ENCODE data around the gene LIN37.
"Not testable (repeated sequence)": the region's sequence is repeated elsewhere in the genome, so short reads cannot be mapped to it uniquely, and the experiment has no call there.

LIN37 gene

GRCh38 chr19:35792312-35792711 is 43.9 kb downstream of the LIN37 start:
- Histone ChIP-seq H3K9ac (ENCODE audit: low read depth, low read length) (no peak overlapping the region), H4K20me1 (ENCODE audit: insufficient read depth, low read length) (peaks cover 4% of the 10 kb centered on the region), H3K36me3 (ENCODE audit: insufficient read depth, low read length) (no peaks in the 10 kb centered on the region), H3K79me2 (ENCODE audit: insufficient read depth, low read length) (no peaks in the 10 kb centered on the region), H3K4me2 (ENCODE audit: insufficient read depth, low read length) (no peak overlapping the region), H3K27ac (ENCODE audit: low read length) (no peak overlapping the region), H3K27me3 (ENCODE audit: insufficient read depth, low read length, poor library complexity) (no peaks in the 10 kb centered on the region), H2AFZ (ENCODE audit: low read depth, low read length) (no peak overlapping the region), H3K4me1 (ENCODE audit: insufficient read depth, low read length) (no peaks in the 10 kb centered on the region), H3K4me3 (ENCODE audit: low read depth in 1 of 2, low read length in 2 of 2) (no peak overlapping the region), H3K9me3 (ENCODE audit: insufficient read depth, low read length, severe bottlenecking) (no peaks in the 10 kb centered on the region)
- DNase-seq, result no peak
- no peak for ATAC-seq (ENCODE audit: insufficient read depth, low read depth)
- TF ChIP-seq CTCF (IDR thresholded peaks at IDR 0.05; ENCODE audit: borderline replicate concordance, extremely low read depth, low read length, poor library complexity, severe bottlenecking) (no peak), EZH2 (IDR thresholded peaks at IDR 0.05; ENCODE audit: borderline replicate concordance, low read depth, low read length, severe bottlenecking) (no peak)

DNA sequence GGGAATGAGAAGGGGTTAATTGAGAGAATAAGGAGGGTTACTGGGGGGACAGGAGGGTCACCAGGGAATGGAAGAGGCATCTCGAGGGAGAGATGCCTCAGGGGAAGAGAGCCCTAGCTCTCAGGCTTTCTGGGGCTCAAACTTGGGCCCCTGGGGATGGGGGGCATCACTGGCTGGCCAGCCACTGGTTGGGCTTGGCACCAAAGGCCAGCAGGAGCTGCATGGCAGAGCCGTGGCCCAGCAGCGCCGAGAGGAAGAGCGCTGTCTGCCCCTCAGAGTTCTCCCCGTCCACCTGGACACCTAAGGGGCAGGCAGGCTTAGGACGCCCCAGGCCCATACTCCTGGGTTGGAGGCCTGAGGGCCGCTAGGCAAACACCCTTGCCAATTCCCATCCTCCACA is 44.5 kb downstream of the LIN37 start:
- Histone ChIP-seq H4K20me1 (ENCODE audit: insufficient read depth, low read length) (peaks cover 4% of the 10 kb centered on the region), H3K9me3 (ENCODE audit: insufficient read depth, low read length, severe bottlenecking) (no peaks in the 10 kb centered on the region), H3K4me2 (ENCODE audit: insufficient read depth, low read length) (no peak overlapping the region), H3K4me1 (ENCODE audit: insufficient read depth, low read length) (no peaks in the 10 kb centered on the region), H3K79me2 (ENCODE audit: insufficient read depth, low read length) (no peaks in the 10 kb centered on the region), H3K36me3 (ENCODE audit: insufficient read depth, low read length) (no peaks in the 10 kb centered on the region), H3K27me3 (ENCODE audit: insufficient read depth, low read length, poor library complexity) (no peaks in the 10 kb centered on the region), H2AFZ (ENCODE audit: low read depth, low read length) (no peak overlapping the region), H3K9ac (ENCODE audit: low read depth, low read length) (no peak overlapping the region), H3K27ac (ENCODE audit: low read length) (no peak overlapping the region), H3K4me3 (ENCODE audit: low read depth in 1 of 2, low read length in 2 of 2) (no peak overlapping the region)
- TF ChIP-seq CTCF (IDR thresholded peaks at IDR 0.05; ENCODE audit: borderline replicate concordance, extremely low read depth, low read length, poor library complexity, severe bottlenecking), result no peak
- no peak for TF ChIP-seq EZH2 (IDR thresholded peaks at IDR 0.05; ENCODE audit: borderline replicate concordance, low read depth, low read length, severe bottlenecking)
- no peak for ATAC-seq (ENCODE audit: insufficient read depth, low read depth)
- DNase-seq, result no peak

DNA sequence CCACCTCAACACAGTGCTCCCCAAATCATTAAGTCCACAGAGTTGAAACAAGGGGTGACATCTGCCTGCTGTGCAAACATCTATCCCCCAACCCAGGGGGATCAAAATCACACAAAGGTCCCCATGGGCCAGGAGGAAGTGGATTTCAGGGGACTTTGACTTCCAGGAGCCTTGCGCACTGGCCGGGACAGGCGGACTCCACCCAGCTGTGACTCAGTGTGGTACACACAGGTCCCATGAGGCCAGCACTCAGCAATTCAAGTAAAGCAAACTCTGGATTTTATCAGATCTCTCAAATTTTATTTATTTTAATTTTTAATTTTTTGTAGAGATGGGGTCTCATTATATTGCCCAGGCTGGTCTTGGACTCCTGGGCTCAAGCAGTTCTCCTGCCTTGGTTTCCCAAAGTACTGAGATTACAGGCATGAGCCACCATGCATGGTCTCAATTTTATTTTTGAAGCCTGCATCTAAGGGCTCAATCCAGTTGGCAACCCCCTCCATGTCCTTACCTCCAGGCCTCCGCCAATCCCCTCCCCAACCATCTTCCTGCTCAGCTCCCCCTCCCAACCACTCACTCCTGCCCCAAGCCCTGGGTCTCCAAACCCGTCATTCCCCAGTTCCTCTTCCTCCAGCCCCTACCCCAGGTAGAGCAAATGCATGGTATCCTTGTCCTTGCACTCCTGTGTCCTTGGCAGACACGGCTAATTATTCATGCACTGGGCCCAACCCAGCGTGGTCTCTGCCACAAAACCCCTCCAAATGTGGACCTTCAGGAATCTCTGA is 45.2 kb downstream of the LIN37 start:
- H4K20me1 ChIP-seq (ENCODE audit: insufficient read depth, low read length), result peaks cover 4% of the 10 kb centered on the region
- no peak overlapping the region for H2AFZ ChIP-seq (ENCODE audit: low read depth, low read length)
- H3K4me3 ChIP-seq (ENCODE audit: low read depth in 1 of 2, low read length in 2 of 2), result no peak overlapping the region
- no peaks in the 10 kb centered on the region for H3K4me1 ChIP-seq (ENCODE audit: insufficient read depth, low read length)
- H3K36me3 ChIP-seq (ENCODE audit: insufficient read depth, low read length), result no peaks in the 10 kb centered on the region
- H3K27me3 ChIP-seq (ENCODE audit: insufficient read depth, low read length, poor library complexity), result no peaks in the 10 kb centered on the region
- no peak for TF ChIP-seq EZH2 (IDR thresholded peaks at IDR 0.05; ENCODE audit: borderline replicate concordance, low read depth, low read length, severe bottlenecking)
- TF ChIP-seq CTCF (IDR thresholded peaks at IDR 0.05; ENCODE audit: borderline replicate concordance, extremely low read depth, low read length, poor library complexity, severe bottlenecking), result no peak
- no peak overlapping the region for H3K27ac ChIP-seq (ENCODE audit: low read length)
- no peak overlapping the region for H3K4me2 ChIP-seq (ENCODE audit: insufficient read depth, low read length)
- H3K9ac ChIP-seq (ENCODE audit: low read depth, low read length), result no peak overlapping the region
- no peaks in the 10 kb centered on the region for H3K9me3 ChIP-seq (ENCODE audit: insufficient read depth, low read length, severe bottlenecking)
- no peaks in the 10 kb centered on the region for H3K79me2 ChIP-seq (ENCODE audit: insufficient read depth, low read length)
- DNase-seq, result no peak
- ATAC-seq (ENCODE audit: insufficient read depth, low read depth), result no peak

GRCh38 chr19:35795564-35795963 is 47.2 kb downstream of the LIN37 start:
- H3K36me3 ChIP-seq (ENCODE audit: insufficient read depth, low read length); H3K4me3 ChIP-seq (ENCODE audit: low read depth in 1 of 2, low read length in 2 of 2); H3K4me1 ChIP-seq (ENCODE audit: insufficient read depth, low read length): not testable (repeated sequence)

More at GRCh38 chr19:35795564-35795963, 47.2 kb downstream of the LIN37 start:
- not testable (repeated sequence) for H3K9ac ChIP-seq (ENCODE audit: low read depth, low read length); H3K79me2 ChIP-seq (ENCODE audit: insufficient read depth, low read length); ATAC-seq (ENCODE audit: insufficient read depth, low read depth); H2AFZ ChIP-seq (ENCODE audit: low read depth, low read length); H4K20me1 ChIP-seq (ENCODE audit: insufficient read depth, low read length); H3K4me2 ChIP-seq (ENCODE audit: insufficient read depth, low read length); H3K27ac ChIP-seq (ENCODE audit: low read length); H3K27me3 ChIP-seq (ENCODE audit: insufficient read depth, low read length, poor library complexity); H3K9me3 ChIP-seq (ENCODE audit: insufficient read depth, low read length, severe bottlenecking); DNase-seq
